HepG2 (cell line): ENCODE measurements around the gene ACSM6. TPM values are rescaled to one million over a fixed set of nuclear protein-coding genes. Genes with fewer than 3 reads are reported as not detected.
A peak's percentile ranks its signal among the peaks of the same experiment; 100 is the strongest.

Source experiments
- DBP ChIP-seq: sonication (generic); formaldehyde crosslinking; IDR thresholded peaks from 2 replicates; pipeline ENCODE4 v1.4.0; 2020; ENCODE audit warnings: missing genetic modification reagents; ENCODE audit errors: not compliant biosample characterization
- EED ChIP-seq: sonication (generic); formaldehyde crosslinking; IDR thresholded peaks from 2 replicates; pipeline ENCODE4 v1.5.0; 2020; ENCODE audit warnings: mild to moderate bottlenecking, missing genetic modification reagents
- FOSL2 ChIP-seq: sonication (generic); formaldehyde crosslinking; IDR thresholded peaks from 2 replicates; pipeline ENCODE4 v1.4.0; 2020; ENCODE audit warnings: missing genetic modification reagents
- FOXJ3 ChIP-seq: sonication (generic); formaldehyde crosslinking; IDR thresholded peaks from 2 replicates; pipeline ENCODE4 v1.4.0; 2020; ENCODE audit warnings: missing genetic modification reagents, mild to moderate bottlenecking, borderline replicate concordance
- GLI4 ChIP-seq: sonication (generic); formaldehyde crosslinking; IDR thresholded peaks from 2 replicates; pipeline ENCODE4 v1.5.1; 2020; ENCODE audit warnings: missing genetic modification reagents, mild to moderate bottlenecking, moderate library complexity, borderline replicate concordance
- HDAC1 ChIP-seq: sonication (generic); formaldehyde crosslinking; IDR thresholded peaks from 2 replicates; pipeline ENCODE4 v1.5.1; 2020; ENCODE audit warnings: mild to moderate bottlenecking, missing genetic modification reagents
- HOXA7 ChIP-seq: sonication (generic); formaldehyde crosslinking; IDR thresholded peaks from 2 replicates; pipeline ENCODE4 v1.8.1; 2022; ENCODE audit warnings: mild to moderate bottlenecking, missing genetic modification reagents, moderate library complexity
- MED1 ChIP-seq: sonication (generic); formaldehyde crosslinking; IDR thresholded peaks from 2 replicates; pipeline ENCODE4 v1.4.0; 2020; ENCODE audit warnings: missing genetic modification reagents
- NFYC ChIP-seq: IDR thresholded peaks from 2 replicates; pipeline ENCODE4 v1.6.1; 2016; ENCODE audit warnings: missing genetic modification reagents, missing compliant biosample characterization
- NRL ChIP-seq: sonication (generic); formaldehyde crosslinking; IDR thresholded peaks from 2 replicates; pipeline ENCODE4 v1.5.0; 2020; ENCODE audit warnings: missing genetic modification reagents, mild to moderate bottlenecking, moderate library complexity, borderline replicate concordance
- PHF5A ChIP-seq: IDR thresholded peaks from one replicate; pipeline ENCODE4 v1.6.1; 2018; ENCODE audit warnings: low read depth, missing genetic modification reagents; ENCODE audit not compliant: unreplicated experiment
- RFX5 ChIP-seq: IDR thresholded peaks from 2 replicates; pipeline ENCODE4 v1.6.1; 2011; ENCODE audit warnings: low read depth, low read length, improper control_type of control experiment
- SAP130 ChIP-seq: IDR thresholded peaks from 2 replicates; pipeline ENCODE4 v1.6.1; 2016; ENCODE audit warnings: low read depth
- SETDB1 ChIP-seq: sonication (generic); formaldehyde crosslinking; IDR thresholded peaks from 2 replicates; pipeline ENCODE4 v1.5.1; 2020; ENCODE audit warnings: missing genetic modification reagents, mild to moderate bottlenecking, borderline replicate concordance
- SNAPC5 ChIP-seq: sonication (generic); formaldehyde crosslinking; IDR thresholded peaks from 2 replicates; pipeline ENCODE4 v1.8.1; 2023; ENCODE audit warnings: mild to moderate bottlenecking, missing genetic modification reagents, borderline replicate concordance
- STAG1 ChIP-seq: sonication (generic); formaldehyde crosslinking; IDR thresholded peaks from 2 replicates; pipeline ENCODE4 v1.4.0; 2020; ENCODE audit warnings: missing genetic modification reagents
- TEAD3 ChIP-seq: optimal IDR thresholded peaks from 2 replicates; pipeline ENCODE3; 2016; ENCODE audit warnings: borderline replicate concordance
- ZBTB7B ChIP-seq: sonication (generic); formaldehyde crosslinking; IDR thresholded peaks from 2 replicates; pipeline ENCODE4 v1.4.0; 2020; ENCODE audit warnings: missing genetic modification reagents
- ZFP90 ChIP-seq: sonication (generic); formaldehyde crosslinking; IDR thresholded peaks from 2 replicates; pipeline ENCODE4 v1.8.0; 2022; ENCODE audit warnings: missing genetic modification reagents, mild to moderate bottlenecking, inconsistent platforms, borderline replicate concordance
- ZKSCAN1 ChIP-seq: fragments of 150-350 bp; IDR thresholded peaks from 2 replicates; pipeline ENCODE4 v1.6.1; 2014; ENCODE audit warnings: low read length
- ZMAT3 ChIP-seq: sonication (generic); formaldehyde crosslinking; conservative IDR thresholded peaks from 2 replicates; pipeline ENCODE4 v1.7.0; 2021; ENCODE audit warnings: missing genetic modification reagents
- ZNF350 ChIP-seq: sonication (generic); formaldehyde crosslinking; IDR thresholded peaks from 2 replicates; pipeline ENCODE4 v1.4.0; 2020; ENCODE audit warnings: mild to moderate bottlenecking, low read depth, missing genetic modification reagents, borderline replicate concordance
- ZNF382 ChIP-seq: sonication (generic); formaldehyde crosslinking; IDR thresholded peaks from 2 replicates; pipeline ENCODE4 v1.5.0; 2020; ENCODE audit warnings: missing genetic modification reagents, mild to moderate bottlenecking, borderline replicate concordance
- ZNF569 ChIP-seq: sonication (generic); formaldehyde crosslinking; IDR thresholded peaks from 2 replicates; pipeline ENCODE4 v1.5.0; 2020; ENCODE audit warnings: mild to moderate bottlenecking, missing genetic modification reagents, moderate library complexity, borderline replicate concordance
- ZNF570 ChIP-seq: sonication (generic); formaldehyde crosslinking; IDR thresholded peaks from 2 replicates; pipeline ENCODE4 v1.4.0; 2020; ENCODE audit warnings: mild to moderate bottlenecking, missing genetic modification reagents, borderline replicate concordance
- ZNF678 ChIP-seq: sonication (generic); formaldehyde crosslinking; IDR thresholded peaks from 2 replicates; pipeline ENCODE4 v1.4.0; 2020; ENCODE audit warnings: mild to moderate bottlenecking, missing genetic modification reagents
- ZNF776 ChIP-seq: sonication (generic); formaldehyde crosslinking; IDR thresholded peaks from 2 replicates; pipeline ENCODE4 v1.4.0; 2020; ENCODE audit warnings: mild to moderate bottlenecking, missing genetic modification reagents
- ZNF788 ChIP-seq: sonication (generic); formaldehyde crosslinking; IDR thresholded peaks from 2 replicates; pipeline ENCODE4 v1.5.0; 2020; ENCODE audit warnings: mild to moderate bottlenecking, missing genetic modification reagents, borderline replicate concordance
- ZNF883 ChIP-seq: sonication (generic); formaldehyde crosslinking; IDR thresholded peaks from 2 replicates; pipeline ENCODE4 v1.5.1; 2020; ENCODE audit warnings: mild to moderate bottlenecking, missing genetic modification reagents; ENCODE audit errors: not compliant biosample characterization
- polyA plus RNA-seq, 8 experiments: library from polyadenylated mRNA; depleted of rRNA in 3 of 8; stranded (reverse) in 7 of 8; unstranded in 1 of 8; fragments of >200 nt; fragmentation: Illumina TruSeq in 4 of 8; extraction: Trizol in 4 of 8; gene quantifications; 2 replicates each; pipeline versions ENCODE4 v1.2.1 to v1.2.3, GENCODE V29; 2011 to 2016; ENCODE audit warnings: low read depth in 4 of 8, missing spikeins in 1 of 8, mixed read lengths in 1 of 8; ENCODE audit not compliant: insufficient read depth in 1 of 8
- total RNA-seq, 5 experiments: library from RNA; depleted of rRNA; stranded (reverse); fragments of >200 nt; fragmentation: Illumina TruSeq; extraction: Trizol; gene quantifications; 2 replicates each; pipeline ENCODE4 v1.2.3, GENCODE V29; 2016; ENCODE audit warnings: low read depth in 1 of 5

The ACSM6 gene
- total and polyA plus RNA-seq, 2 of the 13 experiments (the other 11 are each of a cell fraction or from before 2014, with no cell fraction given), result not detected

GRCh38 chr10:95273393-95274312 lies 79.6 kb downstream of the ACSM6 start (continued):
- TF ChIP-seq NRL (CRISPR knock-in tag) (no peak), PHF5A (CRISPR knock-in tag) (no peak), ZNF776 (CRISPR knock-in tag) (no peak), SAP130 (peak; percentile 73), GLI4 (CRISPR knock-in tag) (no peak), TEAD3 (CRISPR knock-in tag) (peak; percentile 99), SETDB1 (CRISPR knock-in tag) (no peak), ZFP90 (CRISPR knock-in tag) (no peak), STAG1 (CRISPR knock-in tag) (peak; percentile 4; the same call in 1 of the 2 replicates), ZNF883 (no peak), DBP (CRISPR knock-in tag) (no peak), RFX5 (no peak), FOXJ3 (CRISPR knock-in tag) (peak; percentile 85; the same call in 1 of the 2 replicates), ZBTB7B (peak; percentile 47; the same call in 1 of the 2 replicates), NFYC (CRISPR knock-in tag) (no peak), ZNF382 (no peak), ZMAT3 (no peak), HDAC1 (CRISPR knock-in tag) (peak; percentile 88), SNAPC5 (no peak), EED (CRISPR knock-in tag) (no peak), ZNF678 (no peak), ZNF788 (CRISPR knock-in tag) (no peak; the same call in 1 of the 2 replicates), MED1 (CRISPR knock-in tag) (peak; percentile 89), ZNF570 (CRISPR knock-in tag) (no peak), FOSL2 (CRISPR knock-in tag) (peak; percentile 96), ZNF350 (CRISPR knock-in tag) (peak; percentile 50; the same call in 1 of the 2 replicates), ZKSCAN1 (peak; percentile 46; the same call in 1 of the 2 replicates), ZNF569 (no peak), HOXA7 (CRISPR knock-in tag) (no peak)
